CD4-positive, alpha-beta T cell treated with Interleukin-17A for 4 hours (primary cell): ENCODE measurements around the gene SLC45A2.
A peak's percentile ranks its signal among the peaks of the same experiment; 100 is the strongest.

ENCODE experiments used
- DNase-seq: peaks from one replicate; pipeline ENCODE4 v3.0.0-alpha.2; 2020; ENCODE audit warnings: mixed read lengths

The SLC45A2 gene

DNA sequence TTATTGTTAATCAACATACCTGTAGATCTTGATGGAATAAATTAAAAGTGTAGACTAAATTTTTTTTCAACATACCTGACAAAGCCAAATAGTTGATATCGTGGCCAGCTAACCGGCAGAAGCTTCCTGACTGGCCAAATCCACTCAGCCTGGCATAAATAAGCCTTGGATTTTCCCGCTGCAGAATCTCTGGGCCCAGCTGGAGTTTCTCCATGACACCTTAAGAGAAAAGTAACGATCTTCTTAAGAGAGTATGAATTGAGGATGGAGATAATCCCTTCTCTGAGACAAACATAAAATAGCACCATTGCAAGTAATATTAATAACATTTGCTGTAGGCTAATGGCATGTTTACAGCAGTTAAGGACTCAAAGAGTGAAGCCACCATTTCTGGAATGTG, 21.2 kb upstream of the SLC45A2 start:
- DNase-seq = no peak

- DNase-seq = no peak
Measured at GRCh38 chr5:34005211-34005610, 20.7 kb upstream of the SLC45A2 start.

DNA sequence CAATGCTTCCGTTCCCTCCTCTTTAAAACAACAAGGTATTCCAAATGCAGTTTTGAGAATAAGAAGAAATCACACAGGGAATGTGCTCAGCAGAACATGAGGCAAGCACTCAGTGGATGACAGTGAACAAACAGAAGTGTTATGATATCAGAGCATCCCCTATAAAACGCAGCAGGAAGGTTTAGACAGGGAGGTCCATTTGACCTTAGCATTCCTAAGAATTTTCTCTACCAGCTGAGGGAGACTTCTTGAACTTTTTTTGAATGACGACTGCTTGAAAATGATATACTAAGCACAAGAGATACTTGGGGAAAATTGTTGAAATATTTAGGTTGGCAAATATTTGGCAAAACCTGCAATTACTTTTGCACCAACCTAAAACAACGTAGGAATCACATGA, 19.4 kb upstream of the SLC45A2 start:
- DNase-seq = no peak

GRCh38 chr5:34002629-34003328, 18.3 kb upstream of the SLC45A2 start:
- DNase-seq = no peak

DNA sequence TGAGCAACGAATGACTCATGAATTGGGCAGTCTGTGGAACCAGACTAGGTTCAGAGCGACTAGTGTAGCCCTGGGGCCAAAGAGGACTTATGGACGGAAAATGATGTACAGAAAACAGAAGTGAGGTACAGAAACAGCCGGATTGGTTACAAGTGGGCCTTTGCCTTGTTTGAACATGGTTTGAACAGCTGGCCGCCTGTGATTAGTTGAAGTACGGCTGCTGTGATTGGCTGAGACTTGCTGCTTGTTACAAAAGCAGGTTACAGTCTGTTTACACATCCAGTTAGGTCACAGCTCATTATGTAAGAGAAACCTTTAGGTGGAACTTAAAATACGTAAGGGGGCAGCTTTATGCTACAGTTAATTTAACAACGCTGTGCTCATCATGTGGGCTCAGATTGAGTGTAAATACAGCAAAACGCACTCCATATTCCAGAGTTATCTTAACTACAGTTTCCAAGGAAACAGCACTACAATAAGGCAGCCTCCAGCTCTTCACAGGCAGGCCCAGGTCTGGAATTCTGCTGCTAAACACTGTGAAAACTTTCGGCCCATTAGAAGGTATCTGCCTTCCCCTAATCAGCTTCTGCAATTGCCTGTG, 16.8 kb upstream of the SLC45A2 start:
- DNase-seq = no peak

- DNase-seq = no peak
Measured at GRCh38 chr5:33999978-34000377, 15.5 kb upstream of the SLC45A2 start.

DNA sequence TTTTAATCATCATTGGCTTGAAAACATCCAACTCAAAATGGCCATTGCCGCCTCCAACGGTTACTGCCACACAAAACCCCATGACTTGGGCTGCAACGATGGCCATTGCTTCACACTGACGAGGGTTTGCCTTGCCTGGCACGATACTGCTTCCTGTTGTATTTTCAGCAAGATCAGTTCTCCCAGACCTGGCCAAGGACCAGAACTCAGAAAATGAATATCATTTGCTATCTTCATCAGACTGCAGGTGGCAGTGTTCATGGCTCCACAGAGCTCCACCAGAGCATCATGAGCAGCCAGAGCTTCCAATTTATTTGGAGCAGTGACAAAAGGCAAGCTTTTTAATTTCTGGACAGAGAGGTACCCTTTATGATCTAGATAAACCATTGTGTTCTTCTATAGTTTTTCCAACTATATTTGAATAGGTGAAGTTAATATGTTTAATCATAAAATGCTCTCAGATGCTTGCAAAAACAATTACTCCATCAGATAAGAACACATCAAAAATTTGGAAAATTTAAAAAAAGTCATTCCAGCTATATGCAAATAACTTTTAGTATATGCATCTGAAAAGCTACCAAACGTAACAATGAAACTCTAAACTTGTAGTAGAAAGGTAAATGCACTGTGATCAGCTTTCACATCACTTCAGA, 13.0 kb upstream of the SLC45A2 start:
- peak; percentile 43 for DNase-seq

DNA sequence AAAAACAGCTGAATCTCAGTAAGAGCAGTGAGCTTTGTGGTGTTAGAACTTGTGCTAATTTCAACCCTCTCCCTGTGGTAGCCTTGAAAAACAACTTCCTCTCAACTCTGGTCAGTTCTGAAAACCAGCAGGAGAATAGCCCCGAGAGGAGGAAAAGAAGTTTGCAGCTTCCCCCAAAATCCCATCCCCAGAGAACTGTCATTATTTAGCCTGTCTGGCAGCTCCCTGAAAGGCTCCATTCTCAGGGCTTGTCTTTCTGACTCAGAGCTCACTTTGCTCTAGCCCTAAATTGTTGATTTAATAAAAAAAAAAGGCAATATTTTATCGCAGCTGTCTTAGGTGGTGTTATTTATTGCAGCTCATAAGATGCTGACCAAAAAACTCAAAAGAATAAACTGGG, 11.4 kb upstream of the SLC45A2 start:
- no peak for DNase-seq

- no peak for DNase-seq
Measured at GRCh38 chr5:33994845-33995244, 10.4 kb upstream of the SLC45A2 start.

DNA sequence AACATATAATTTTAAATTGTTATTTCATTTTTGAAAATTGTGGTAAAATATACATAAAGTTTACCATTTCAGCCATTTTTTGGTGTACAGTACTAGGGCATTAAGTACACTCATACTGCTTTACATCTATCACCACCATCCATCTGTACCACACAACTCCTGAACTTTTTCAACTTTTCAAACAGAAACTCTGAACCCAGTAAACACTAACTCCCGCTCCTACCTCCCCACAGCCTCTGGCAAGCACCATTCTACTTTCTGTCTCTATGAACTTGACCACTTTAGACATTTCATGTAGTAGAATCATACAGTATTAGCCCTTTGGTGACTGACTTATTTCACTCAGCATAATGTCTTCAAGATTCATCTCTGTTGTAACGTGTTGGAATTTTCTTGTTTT, 8.4 kb upstream of the SLC45A2 start:
- DNase-seq = no peak

DNA sequence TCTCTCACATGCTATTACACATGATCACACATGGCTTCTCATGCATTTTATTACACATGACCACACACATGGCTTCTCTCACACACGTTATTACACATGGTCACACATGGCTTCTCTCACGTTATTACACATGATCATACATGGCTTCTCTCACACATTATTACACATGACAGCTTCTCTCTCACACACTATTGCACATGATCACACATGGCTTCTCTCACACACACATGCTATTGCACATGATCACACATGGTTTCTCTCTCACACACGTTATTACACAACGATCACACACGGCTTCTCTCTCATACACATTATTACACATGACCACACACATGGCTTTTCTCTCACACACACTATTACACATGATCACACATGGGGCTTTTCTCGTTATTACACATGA, 954 bp upstream of the SLC45A2 start:
- DNase-seq = no peak

DNA sequence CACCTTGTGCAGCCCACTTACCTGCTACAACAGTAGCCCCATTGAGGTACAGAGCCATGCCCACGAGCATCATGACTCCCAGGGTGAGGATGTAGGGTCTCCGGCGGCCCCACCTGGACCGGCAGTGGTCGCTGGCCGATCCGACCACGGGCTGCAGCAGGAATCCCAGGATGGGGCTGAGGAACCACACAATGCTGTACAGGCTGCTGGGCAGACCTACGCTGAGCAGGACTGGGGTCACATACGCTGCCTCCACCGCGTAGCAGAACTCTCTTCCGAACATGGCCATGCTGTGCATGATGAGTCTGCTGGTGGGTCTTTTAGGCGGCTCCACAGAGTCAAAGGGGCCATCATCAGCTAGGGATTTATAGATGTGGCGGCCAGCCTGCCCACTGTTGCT, 315 bp downstream of the SLC45A2 start:
- DNase-seq = no peak

DNA sequence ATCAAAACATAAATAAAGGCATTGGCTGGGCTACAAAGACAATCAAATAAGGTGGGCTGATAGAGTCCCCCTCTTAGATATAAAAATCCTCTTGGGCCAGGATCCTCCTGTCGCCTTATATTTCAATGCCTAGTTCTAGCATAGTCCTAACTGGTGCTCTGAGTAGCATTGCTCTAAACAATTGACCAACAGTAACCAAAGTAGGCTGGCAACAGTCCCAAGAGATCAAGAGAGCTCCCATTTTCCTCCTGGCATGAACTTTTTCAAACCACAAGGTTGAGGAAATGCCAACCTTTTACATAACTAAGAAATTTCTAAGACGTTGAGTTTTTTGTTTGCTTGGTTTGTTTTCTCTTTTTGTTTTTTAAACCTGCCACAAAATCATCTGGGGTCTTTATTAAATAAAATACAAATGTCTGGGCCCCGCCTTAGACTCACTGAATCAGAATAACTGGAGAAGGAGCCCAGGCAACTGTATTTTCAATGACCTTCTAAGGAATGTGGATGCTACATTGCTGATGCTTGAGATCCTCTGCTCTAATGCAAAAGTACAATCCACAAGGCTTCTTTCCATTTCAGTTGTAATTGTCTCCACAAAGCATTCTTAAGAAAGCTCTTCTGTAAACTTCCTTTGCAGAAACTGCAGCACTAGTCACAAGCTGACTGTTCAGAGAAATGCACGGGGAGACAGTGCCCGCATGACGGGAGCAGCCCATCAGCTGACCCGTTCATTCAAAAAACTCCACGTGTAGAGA, 2.9 kb downstream of the SLC45A2 start:
- no peak for DNase-seq

DNA sequence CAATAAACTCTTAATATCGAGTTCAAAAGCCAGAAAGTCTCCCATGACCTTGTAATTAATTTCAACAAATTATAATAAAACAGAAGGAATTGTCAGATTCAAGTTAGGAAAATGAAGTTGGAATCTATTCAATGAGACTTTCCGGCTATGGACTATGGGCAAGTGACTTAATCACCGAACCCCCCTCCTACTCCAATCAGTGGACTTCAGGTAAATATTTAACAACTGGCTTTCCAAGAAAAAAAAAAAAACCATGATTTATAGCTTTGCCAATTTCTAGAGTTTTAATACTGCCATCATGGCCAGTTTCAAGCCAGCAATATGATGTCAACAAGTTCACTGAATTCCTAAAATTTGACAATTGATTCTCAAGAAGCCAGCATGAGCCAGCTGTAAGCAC, 4.5 kb downstream of the SLC45A2 start:
- DNase-seq = no peak

- DNase-seq = no peak
Measured at GRCh38 chr5:33978306-33978705, 6.2 kb downstream of the SLC45A2 start.

DNA sequence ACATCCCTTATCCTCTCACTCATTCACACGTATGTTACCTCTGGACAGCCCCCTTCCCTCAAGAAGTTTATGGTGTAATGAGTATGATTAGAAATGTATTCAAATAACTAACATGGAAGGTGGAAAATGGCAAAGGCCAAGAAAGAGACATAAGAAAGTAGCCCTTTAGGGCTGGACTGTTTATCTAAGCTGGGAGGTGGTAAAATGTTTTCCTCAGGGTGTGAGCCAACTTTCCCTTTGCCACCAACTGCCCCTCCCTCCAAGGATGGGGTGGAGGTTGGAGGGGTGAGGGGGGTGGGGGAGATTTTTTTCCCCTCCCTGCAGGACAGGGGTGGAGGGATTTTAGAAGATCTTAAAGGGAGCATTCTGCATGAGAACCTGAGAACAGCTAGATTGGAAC, 8.2 kb downstream of the SLC45A2 start:
- DNase-seq = no peak

- DNase-seq = no peak
Measured at GRCh38 chr5:33975852-33976251, 8.6 kb downstream of the SLC45A2 start.

DNA sequence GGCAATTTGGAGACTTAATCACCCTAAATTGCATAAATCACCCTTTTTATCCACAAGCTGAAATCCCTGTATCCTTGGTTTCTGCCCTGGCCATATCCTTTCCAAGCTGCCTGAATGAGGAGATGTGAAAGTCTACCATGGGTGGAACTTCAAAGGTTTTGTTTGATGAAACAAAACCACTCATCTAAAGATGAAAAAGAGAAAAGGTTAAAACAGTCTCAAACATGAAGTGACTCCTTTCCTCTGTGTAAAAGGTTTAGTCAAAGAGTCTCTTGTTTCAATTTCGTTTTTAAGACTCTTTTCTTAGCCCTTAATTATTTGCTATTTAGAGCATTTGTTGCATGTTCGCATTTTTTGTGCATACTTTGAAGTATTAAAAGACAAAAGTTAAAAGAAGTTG, 11.2 kb downstream of the SLC45A2 start:
- no peak for DNase-seq

DNA sequence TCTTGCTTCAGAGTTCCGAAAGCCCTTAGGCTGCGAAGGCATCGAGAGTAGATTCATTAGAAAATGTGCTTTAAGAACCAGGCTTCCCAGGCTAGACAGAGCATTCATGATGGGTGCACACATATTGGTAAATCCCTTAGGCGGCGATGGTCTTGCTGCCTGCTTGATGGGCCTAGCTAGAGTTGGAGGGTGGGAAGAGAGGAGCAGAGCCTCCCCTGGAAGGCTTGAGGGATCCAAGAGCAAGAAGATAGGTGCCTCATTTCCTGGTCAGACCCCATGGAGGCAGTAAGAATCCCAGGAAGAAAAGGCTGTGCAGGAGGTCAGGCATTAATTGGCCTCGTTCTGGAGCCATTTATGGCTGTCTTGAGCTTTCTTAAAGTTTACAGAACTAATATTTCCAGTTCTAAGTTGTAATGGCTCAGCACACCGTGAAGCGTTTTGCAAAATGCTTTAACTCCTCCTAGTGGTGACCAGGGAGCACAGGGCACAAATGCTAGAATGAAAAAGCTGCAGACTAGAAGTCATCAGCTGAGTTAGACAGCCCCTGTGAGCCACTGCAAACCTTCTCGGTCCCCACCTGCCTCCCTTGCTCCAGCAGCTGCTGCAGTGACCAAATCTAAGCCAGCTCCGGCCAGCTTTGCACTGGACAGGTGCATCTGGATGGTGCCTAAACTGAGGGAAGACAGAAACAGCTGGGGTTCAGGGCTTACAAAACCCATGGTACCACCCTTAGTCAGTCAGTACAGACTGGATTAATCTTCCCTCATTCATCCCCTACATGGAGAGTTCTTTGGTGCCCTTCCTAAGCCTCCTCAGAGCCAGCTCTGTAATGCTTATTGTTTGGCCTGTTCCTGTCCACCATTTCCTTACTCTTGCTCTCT, 14.7 kb downstream of the SLC45A2 start:
- no peak for DNase-seq

DNA sequence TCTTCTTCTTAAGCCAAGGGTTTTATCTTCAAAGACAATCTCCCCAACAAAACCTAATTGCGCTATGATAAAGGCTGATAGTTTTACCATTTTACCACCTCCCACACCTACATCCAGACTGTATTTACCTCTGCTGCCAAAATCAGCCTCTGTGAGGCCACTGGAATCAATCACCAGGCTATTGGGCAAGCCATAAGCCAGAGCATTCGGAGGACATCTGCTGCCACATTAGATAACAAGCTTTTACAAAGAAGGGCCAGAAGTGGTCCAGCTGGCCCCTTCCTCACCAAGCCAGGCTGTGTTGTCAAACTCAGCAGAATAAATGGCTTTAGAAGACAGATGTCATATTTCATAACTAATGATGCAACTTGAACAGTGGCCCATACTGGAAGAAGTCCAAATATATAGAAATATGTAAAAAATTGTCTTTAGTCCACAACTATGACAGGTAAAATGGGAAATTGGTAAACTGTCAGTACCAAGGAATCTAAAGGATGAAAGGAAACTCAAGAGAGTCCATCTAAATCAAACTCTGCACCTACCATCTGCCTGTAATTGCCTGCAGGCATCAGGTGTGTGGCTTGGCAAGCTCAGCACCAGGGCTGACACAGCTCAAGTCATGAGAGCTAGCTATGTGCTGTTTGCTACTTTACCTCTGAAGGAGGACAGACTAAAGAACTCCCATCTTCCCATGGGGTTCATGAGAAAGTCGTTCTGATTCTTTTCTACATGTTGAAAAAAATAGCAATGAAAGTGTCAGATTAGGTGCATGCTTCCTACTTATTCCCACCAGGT, 16.1 kb downstream of the SLC45A2 start:
- DNase-seq = no peak

DNA sequence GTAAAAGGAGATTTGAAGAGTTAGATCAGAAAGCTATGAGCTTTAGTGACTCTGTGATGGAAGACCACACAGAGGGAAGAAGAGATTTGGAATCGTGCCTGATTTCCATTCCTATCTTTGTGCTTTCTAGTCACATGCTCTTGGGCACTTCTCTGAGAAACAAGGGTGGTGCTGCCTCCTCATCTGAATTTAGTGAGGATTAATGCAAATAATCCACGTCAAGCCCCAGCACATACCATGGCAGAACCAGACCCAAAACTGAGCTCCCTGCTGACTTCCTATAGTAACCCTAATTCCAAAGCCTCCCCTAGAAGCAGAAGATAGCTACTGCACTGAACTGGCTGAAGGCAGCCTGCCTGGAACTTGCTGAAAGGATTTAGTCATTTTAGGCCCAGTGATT, 17.7 kb downstream of the SLC45A2 start:
- no peak for DNase-seq

- DNase-seq = no peak
Measured at GRCh38 chr5:33964132-33964700, 20.3 kb downstream of the SLC45A2 start.
